Activated CD8-positive, alpha-beta memory T cell treated with anti-CD3 and anti-CD28 coated beads, Interleukin-2, amount 50 U/mL, for 48 hours (primary cell): ENCODE data around the gene FCRL5.
"Not testable (repeated sequence)": the region's sequence is repeated elsewhere in the genome, so short reads cannot be mapped to it uniquely, and the experiment has no call there.

ENCODE experiments used
- DNase-seq: peaks from one replicate; pipeline ENCODE4 v3.0.0-alpha.2; 2020

Gene FCRL5

DNA sequence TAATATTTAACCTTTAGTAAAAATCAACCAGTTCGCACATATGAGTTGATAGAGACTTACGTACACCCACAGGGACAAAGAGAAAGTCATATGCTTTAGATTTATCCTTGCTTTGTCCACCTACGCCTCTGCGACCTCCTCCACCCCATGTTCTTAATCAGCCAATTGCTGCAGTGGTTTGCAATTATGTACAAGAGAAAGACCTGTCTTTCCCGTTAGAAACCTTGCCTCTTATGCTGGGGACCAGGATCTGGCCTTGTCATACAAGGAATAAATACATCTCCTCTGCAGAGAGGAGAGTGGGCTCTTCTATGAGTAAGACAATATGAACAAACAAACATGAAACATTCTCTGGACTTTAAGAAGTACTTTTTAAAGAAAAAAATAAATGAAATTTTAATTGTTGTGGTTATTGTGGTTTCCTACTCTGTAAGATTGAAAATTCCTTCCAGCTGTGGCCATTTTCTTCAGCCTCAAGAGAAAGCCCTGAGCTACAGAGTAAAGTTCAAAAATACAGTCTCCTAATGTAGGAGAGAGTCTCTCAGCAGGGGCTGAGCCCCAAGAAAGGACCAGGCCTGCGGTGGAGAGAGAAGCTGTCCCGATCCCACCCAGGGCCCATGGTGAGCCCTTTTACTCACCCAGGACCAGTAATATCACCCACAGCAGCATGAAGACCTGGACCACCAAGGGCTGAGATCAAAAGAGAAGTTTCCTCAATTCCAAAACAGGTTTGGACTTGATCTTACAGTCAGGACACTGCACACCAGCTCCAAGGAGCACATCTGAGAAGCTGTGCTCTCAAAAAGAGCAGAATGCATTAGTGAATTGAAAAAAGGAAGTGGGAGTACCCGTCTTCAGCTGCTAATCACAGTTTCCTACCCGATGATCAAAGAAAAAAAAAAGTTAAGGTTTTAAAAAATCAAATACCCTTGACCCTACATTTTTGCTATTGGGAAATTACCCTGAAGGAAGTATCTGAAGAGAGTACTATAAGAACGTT, at the start of gene FCRL5:
FCRL5 (minus strand) TSS at position 822 of the 1,000 bp plus-strand sequence; CDS start at position 669, 153 bp downstream.
- DNase-seq = no peak

DNA sequence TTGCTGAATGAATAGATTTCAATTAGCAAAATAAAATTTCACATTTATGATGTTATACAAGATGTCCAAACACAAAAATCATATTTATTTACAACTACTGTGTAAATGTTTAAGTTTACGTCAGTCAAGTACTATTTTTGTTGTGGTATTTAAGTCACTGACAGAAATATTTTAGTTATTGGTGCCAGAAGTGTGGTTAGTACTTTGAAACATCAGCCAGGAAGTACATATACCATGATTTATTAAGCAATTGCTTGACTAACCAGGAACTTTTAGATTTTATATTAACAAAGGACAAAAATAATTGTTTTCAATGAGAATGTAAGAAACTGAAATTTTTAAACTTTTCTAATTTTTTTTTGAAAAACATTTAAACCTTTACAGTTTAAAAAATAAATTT, 47.9 kb upstream of the FCRL5 start:
- no peak for DNase-seq

DNA sequence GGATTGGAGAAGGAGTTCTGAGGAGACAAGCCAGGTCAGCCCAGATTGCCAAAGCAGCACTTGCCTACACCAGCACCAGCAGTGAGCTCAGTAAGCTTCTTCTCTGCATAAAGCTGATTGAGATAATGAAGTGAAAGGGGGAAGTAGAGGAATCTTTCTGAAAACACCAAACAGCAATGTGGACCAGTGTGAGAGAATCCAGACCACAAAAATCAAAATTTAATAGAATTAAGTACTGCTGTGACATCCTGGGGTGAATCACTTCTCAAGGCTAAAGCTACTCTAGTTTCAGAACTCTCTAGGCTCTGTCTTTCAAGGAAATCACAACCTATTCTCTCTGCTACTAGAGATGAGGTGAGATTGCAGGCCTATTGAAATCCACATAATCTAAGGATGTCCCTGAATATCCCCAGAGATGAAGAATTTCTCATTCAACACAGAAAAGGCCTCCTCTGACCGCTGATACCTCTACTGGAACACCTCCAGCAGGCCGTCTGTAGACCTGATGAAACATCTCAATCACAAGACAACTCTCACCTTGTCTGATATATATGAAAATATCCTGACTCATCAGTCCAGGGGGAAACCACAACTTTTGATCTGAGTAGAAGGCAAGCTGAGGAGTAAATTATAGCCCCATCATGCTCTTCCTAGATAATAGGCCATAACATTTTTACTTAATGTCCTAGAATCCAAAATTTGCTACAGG, 45.8 kb upstream of the FCRL5 start, which contains the start of gene FCRL4:
FCRL4 (minus strand) TSS at position 127 of the 709 bp plus-strand sequence. CDS start 141 bp downstream, outside the sequence.
- no peak for DNase-seq

DNA sequence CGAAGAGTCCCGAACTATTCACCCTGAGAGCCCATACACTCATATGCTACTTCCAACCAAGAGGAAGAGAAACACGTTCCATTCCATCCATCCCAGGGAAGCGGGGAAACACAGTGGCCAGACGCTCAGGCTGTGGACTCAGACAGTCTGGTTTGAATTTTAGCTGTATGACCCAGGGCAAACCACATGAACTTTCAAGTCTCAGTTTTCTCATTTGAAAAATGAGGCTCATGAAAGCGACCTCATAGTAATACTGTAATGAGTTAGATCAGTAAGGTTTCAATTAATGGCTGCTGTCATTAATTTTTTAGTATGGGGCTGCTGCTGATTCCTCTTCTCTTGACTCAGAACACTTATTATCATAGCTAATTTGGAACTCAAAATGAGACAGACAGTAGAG, 44.1 kb upstream of the FCRL5 start:
- no peak for DNase-seq

DNA sequence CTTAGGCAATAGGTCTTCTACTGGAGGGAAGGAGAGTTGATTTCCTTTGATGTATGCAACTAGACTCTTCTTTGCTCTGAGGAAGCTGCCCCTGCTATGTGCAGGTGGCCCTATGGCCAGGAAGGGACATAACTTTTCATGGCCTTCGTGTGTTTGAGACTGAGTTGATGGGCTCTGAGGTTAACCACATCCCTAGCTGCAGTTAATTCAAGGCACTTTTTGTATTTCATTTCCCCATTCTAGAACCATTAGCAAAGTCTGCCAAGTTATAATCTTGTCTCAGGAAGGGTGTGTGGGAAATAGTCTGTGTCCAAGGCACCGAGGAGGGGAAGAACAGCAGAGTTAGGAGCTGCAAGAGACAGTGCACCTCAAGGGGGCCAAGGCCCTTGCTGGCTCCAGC, 43.0 kb upstream of the FCRL5 start:
- DNase-seq = no peak

- no peak for DNase-seq
These were observed 33.7 kb upstream of the FCRL5 start for GRCh38 chr1:157585984-157586383.

DNA sequence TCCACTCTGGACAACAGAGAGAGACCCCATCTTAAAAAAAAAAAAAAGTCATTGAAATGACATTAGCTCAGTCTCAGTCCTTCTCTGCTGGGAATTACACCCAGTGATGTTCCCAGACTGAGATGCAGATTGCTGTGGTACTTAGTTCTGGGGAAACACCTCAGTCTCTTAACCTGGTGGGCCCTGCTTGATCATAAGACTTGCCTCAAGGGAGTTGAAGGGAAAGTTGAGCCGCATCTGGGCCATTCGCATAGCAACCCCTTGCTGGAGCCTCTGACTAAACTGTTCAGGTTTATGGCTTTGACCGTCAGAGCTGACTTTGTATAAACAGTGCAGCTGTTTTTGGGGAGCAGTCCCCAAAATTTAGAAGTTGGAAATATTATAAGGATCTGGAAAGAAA, 32.2 kb upstream of the FCRL5 start:
- DNase-seq = no peak

DNA sequence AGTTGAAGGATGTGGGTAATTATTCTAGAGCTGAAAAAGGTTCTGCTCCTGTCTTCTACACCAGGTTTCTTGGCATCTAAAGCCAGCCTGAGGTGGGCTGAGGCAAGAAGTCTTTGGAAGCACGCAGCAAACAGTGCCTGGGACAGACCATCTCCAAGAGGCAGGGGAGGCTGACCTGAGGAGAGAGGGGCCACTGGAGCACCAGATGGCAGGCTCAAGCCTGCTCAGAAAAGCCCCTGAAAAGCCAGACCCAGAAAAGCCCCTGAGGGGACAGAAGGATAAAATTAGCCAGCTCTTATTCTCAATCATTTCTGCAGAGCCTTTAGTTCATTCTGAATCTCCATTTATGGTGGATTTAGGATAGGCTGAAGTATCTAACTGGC, 28.5 kb upstream of the FCRL5 start:
- DNase-seq = no peak

GRCh38 chr1:157580179-157580827, 28.0 kb upstream of the FCRL5 start:
- no peak for DNase-seq

DNA sequence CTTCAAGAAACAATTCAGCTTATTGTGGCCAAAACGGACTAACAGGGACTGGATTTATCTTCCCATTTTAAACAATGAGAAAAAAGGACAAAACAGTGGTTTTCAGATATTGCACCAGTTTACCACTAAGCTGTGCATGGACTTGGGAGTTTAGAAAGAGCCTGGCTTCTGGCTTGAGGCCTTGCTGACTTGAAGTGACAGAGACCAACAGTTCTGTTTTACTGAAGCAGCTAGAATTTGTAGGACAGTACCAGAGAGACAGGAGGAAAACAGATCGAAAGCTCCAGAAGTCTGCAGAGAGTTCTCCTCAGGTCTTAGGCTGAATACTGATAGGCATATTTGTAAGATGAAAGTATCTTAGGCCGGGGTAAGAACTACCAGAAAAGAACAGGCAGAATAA, 25.1 kb upstream of the FCRL5 start:
- DNase-seq = no peak

DNA sequence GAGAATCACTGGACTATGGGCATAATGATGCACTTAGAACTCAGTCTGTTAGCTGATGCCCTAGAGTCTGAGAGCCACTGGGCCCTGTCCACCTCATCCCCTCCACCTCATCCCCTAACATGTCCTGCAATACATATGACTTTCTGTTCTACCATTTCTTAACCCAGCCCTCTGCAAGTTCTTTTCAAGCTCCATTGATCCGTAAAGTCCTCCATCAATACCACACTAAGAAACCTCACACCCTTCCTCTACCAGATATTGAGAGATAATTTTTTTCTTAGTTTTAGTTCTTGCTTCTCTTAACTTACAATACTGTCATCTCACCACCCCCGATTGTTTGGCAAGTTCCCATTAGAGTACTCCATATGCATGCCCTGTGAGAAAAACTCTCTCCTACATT, 23.4 kb upstream of the FCRL5 start:
- DNase-seq = no peak

GRCh38 chr1:157574836-157575235, 22.5 kb upstream of the FCRL5 start:
- DNase-seq = no peak

GRCh38 chr1:157566484-157567300, 14.4 kb upstream of the FCRL5 start:
- no peak for DNase-seq

DNA sequence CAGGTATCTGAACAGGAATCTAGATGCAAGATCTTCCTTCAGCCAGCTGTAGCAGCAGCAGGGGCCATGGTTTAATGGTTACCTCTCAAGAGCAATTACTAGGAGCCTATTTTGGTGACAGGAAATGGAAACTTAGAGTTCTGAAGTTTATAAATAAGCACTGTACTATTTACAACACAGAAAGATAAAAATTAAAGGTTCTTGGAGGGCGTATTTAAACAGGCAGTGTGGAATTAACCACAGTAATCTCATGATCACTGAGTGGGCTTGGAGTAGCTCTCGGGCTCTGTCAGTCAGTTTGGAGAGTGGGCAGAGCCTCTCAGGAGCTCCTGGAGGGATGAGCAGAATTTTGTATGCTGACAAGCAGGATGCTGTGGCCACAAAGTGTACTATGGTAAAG, 10.2 kb upstream of the FCRL5 start:
- DNase-seq = no peak

- no peak for DNase-seq
These were observed 5.8 kb upstream of the FCRL5 start for GRCh38 chr1:157558119-157558518.

GRCh38 chr1:157548081-157548480, 4.2 kb downstream of the FCRL5 start:
- DNase-seq = not testable (repeated sequence)

DNA sequence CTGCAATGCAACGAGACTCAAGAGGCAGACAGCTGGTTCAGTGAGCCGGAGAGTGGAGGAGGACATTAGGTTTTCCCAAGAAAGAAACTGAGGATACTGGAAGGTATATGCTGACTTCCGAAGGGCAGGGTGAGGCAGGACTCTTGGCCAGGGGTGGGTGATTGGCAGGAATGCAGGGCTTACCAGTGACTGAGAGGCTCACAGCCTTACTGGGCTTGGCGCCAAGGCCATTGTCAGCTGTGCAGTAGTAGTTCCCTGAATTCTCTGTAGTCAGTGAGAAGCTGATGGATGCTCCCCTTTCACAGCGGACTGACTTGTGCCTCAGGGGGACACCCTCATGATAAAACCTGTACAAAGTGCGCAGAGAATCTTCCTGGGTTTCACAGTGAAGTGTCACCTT, 9.6 kb downstream of the FCRL5 start:
- no peak for DNase-seq

DNA sequence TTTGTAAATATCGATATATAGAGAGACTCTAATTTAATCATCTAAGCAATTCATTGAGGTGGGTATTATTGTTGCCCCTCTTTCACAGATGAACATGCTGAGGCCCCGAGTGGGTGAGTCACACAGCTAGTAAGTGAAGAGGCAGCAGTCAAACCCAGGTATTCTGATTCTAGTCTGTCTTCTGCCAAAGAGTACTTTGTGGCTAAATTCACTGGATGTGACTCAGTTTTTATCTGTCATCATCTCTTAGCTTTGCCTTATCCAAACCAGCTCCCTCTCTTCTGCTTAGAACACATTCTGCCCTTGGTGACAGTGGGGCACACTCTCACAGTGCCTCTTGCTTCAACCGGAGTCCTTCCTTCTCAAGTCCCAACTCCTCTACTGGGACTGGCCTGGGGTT, 11.5 kb downstream of the FCRL5 start:
- no peak for DNase-seq

GRCh38 chr1:157540160-157540748, 12.1 kb downstream of the FCRL5 start:
- DNase-seq = no peak

GRCh38 chr1:157539568-157539967, 12.7 kb downstream of the FCRL5 start:
- no peak for DNase-seq

- DNase-seq = no peak
These were observed 19.7 kb downstream of the FCRL5 start for GRCh38 chr1:157532569-157532968.
